SK-N-SH treated with all-trans-retinoic acid at 6 μM for 48 hours (cell line): ENCODE measurements around the gene CCR5AS.

Experiments
- GLIS3 ChIP-seq: fragments of 250-450 bp; sonication (Bioruptor Pico); IDR thresholded peaks from 2 replicates; pipeline ENCODE4 v1.5.0; 2020; ENCODE audit warnings: mild to moderate bottlenecking, moderate library complexity
- PATZ1 ChIP-seq: fragments of 250-450 bp; sonication (Bioruptor Pico); IDR thresholded peaks from 2 replicates; pipeline ENCODE4 v1.8.0; 2020; ENCODE audit warnings: mild to moderate bottlenecking, moderate library complexity, borderline replicate concordance
- RARB ChIP-seq: fragments of 250-450 bp; sonication (Bioruptor Pico); IDR thresholded peaks from 2 replicates; pipeline ENCODE4 v1.8.0; 2021; ENCODE audit warnings: mild to moderate bottlenecking, moderate library complexity
- SNAI2 ChIP-seq: fragments of 250-450 bp; sonication (Bioruptor Pico); IDR thresholded peaks from 2 replicates; pipeline ENCODE4 v1.5.0; 2020; ENCODE audit warnings: mild to moderate bottlenecking, moderate library complexity
- TOX ChIP-seq: fragments of 250-450 bp; sonication (Bioruptor Pico); IDR thresholded peaks from 2 replicates; pipeline ENCODE4 v1.8.0; 2021; ENCODE audit warnings: mild to moderate bottlenecking, moderate library complexity, borderline replicate concordance
- ZNF8 ChIP-seq: fragments of 450-650 bp; formaldehyde crosslinking; IDR thresholded peaks from 2 replicates; pipeline ENCODE4 v1.5.0; 2020; ENCODE audit warnings: mild to moderate bottlenecking, moderate library complexity

DNA sequence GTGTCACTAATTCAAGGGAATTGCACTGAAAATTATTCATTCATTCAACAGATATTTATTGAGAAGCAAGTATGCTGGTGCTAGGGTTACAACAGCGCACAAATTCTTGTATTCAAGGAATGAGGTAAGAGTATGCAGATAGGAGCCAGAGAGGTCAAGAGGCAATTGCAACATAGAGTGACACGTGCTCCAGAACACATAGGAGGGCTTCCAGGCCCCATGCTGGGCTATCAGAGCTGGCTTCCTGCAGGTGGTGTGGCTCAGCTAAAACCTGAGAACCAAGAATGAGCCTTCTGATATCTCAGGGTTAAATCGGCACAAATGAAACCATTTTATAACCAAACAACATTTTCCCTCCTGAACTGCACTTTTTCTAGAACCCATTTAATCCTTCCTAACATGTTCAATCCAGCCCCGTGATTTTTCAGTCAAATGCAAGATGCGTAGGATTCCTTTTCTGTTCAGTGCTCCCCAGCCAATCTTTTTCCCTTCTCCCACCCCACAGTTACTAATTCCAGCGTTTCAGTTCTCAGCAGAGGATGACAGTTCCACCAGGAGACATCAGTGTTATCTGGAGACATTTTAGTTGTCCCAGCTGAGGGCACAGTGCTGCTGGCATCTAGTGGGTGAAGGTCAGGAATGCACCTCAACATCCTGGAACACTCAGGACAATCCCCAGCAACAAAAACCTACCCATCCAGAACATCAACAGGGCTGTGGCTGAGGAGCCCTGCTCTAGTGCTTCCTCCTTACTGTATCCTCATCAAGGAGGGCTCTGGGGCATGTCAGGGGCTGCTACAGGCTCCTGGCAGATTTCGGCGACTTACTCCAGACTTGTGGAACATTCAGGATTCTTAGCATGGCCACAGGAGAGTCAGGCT, 13.1 kb downstream of the CCR5AS start:
- no peak for TF ChIP-seq PATZ1
- no peak for TF ChIP-seq ZNF8 (CRISPR knock-in tag)
- no peak for TF ChIP-seq GLIS3 (CRISPR knock-in tag)
- no peak for TF ChIP-seq SNAI2 (CRISPR knock-in tag)
- TF ChIP-seq RARB (CRISPR knock-in tag) = no peak
- TF ChIP-seq TOX (CRISPR knock-in tag) = no peak
